Spleen (tissue), 7 donors: Measurements from ENCODE around the gene ARL17B.
"Not testable (repeated sequence)": the region's sequence is repeated elsewhere in the genome, so short reads cannot be mapped to it uniquely, and the experiment has no call there.

Experiments used
- POLR2A ChIP-seq, 3 donors: fragments of 450-650 bp; IDR thresholded peaks; one replicate each; pipeline ENCODE4 v1.5.1; 2017; ENCODE audit warnings: antibody characterized with exemption in 3 of 3, mild to moderate bottlenecking in 1 of 3
- TF ChIP-seq, protein P1 (sequence below), 11 experiments: fragments of 200-600 bp in 7 of 11; fragments of 450-650 bp in 4 of 11; sonication (generic) in 4 of 11; IDR thresholded peaks in 8 of 11; conservative IDR thresholded peaks in 3 of 11; 1 replicate in 7 of 11; 2 replicates in 4 of 11; pipeline versions ENCODE4 v1.4.0 to v1.8.0; 2016 to 2021; ENCODE audit warnings: antibody characterized with exemption in 11 of 11, inconsistent platforms in 4 of 11, mild to moderate bottlenecking in 1 of 11
- donor health status: DM: no; HTN: no; CAD: no; lungs with moderate emphysema.
- donor health status: DM: no; HTN: no; CAD: no.
- donor health status: DM: no; HTN: no; CAD: no.

DNA sequence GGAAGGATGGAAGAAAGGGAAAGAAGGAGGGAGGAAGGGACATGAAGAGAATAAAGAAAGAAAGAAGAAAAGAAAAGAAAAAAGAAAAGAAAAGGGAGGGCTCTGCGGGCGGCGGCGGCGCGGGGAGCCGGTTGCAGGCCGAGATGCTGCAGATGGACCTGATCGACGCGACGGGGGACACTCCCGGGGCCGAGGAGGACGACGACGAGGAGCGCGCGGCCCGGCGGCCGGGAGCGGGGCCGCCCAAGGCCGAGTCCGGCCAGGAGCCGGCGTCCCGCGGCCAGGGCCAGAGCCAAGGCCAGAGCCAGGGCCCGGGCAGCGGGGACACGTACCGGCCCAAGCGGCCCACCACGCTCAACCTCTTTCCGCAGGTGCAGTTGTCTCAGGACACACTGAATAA, 118.1 kb downstream of the ARL17B start:
- TF ChIP-seq, protein P1, sequence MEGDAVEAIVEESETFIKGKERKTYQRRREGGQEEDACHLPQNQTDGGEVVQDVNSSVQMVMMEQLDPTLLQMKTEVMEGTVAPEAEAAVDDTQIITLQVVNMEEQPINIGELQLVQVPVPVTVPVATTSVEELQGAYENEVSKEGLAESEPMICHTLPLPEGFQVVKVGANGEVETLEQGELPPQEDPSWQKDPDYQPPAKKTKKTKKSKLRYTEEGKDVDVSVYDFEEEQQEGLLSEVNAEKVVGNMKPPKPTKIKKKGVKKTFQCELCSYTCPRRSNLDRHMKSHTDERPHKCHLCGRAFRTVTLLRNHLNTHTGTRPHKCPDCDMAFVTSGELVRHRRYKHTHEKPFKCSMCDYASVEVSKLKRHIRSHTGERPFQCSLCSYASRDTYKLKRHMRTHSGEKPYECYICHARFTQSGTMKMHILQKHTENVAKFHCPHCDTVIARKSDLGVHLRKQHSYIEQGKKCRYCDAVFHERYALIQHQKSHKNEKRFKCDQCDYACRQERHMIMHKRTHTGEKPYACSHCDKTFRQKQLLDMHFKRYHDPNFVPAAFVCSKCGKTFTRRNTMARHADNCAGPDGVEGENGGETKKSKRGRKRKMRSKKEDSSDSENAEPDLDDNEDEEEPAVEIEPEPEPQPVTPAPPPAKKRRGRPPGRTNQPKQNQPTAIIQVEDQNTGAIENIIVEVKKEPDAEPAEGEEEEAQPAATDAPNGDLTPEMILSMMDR (IDR thresholded peaks at IDR 0.05 in 8 of 11, conservative IDR thresholded peaks at IDR 0.05 in 3 of 11): not testable (repeated sequence)
- TF ChIP-seq POLR2A (IDR thresholded peaks at IDR 0.05): not testable (repeated sequence)
